ENCODE data around the gene SOX30.
A peak's percentile ranks its signal among the peaks of the same experiment; 100 is the strongest.

The SOX30 gene

DNA sequence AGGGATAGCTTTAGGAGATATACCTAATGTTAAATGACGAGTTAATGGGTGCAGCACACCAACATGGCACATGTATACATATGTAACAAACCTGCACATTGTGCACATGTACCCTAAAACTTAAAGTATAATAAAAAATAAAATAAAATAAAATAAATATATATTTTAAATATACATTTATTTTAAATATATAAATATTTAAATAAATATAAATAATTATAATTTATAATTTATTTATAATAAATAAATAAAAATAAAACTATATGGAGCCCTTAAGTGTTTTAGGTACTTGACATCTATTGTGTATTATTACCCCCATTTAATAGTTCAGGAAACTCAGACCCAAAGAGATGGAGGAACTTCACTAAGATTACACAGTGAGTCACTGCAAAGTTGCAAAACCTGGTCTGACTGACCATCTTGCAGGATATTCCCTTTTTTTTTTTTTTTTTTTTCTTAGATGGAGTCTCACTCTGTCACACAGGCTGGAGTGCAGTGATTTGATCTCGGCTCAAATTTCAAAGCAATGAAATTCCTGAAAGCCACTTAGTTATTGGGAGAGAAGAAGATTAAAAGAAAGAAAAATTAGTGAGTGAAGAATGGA lies 13.3 kb upstream of the SOX30 start:
- no peak for DNase-seq (ENCODE audit: low read depth in 2 of 2, low spot score in 1 of 2)

DNA sequence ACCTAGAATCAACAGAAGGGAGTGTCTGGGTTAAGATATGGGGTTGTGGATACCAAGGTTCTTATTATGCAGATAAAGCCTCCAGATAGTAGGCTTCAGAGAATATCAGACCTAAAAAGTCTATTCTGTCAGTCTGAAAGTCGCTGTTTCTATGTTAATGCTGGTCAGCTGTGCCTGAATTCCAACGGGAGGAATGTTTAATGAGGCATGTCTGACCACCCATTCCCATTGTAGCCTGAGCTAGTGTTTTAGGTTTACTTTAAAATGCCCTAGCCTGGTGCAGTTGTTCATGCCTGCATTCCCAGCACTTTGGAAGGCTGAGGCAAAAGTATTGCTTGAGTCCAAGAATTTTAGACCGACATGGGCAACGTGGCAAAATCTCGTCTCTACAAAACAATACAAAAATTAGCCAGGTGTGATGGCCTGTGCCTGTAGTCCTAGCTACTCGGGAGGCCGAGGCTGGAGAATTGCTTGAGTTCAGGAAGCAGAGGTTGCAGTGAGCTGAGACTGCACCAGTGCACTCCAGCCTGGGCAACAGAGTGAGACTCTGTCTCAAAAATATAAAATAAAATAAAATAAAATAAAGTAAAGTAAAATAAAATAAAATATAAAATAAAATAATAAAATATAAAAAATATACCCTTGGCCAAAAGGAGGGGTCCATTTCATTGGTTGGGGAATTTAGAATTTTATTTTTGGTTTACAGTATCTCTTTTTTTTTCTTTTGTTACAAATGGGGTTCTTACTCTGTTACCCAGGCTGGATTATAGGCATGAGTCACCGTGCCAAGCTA lies 7.8 kb upstream of the SOX30 start:
- no peak for DNase-seq (ENCODE audit: low read depth in 2 of 2, low spot score in 1 of 2)

DNA sequence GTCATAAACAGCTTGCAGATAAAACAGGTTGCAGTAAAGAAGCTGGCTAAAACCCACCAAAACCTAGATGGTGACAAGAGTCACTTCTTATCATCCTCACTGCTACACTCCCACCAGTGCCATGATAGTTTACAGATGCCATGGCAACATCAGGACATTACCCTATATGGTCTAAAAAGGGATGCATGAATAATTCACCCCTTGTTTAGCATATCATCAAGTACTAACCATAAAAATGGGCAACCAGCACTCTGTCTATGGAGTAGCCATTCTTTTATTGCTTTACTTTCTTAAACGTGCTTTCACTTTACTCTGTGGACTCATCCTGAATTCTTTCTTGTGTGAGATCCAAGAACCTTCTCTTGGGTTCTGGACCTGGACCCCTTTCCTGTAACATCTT lies 6.7 kb upstream of the SOX30 start:
- DNase-seq (ENCODE audit: low read depth in 2 of 2, low spot score in 1 of 2), result no peak

DNA sequence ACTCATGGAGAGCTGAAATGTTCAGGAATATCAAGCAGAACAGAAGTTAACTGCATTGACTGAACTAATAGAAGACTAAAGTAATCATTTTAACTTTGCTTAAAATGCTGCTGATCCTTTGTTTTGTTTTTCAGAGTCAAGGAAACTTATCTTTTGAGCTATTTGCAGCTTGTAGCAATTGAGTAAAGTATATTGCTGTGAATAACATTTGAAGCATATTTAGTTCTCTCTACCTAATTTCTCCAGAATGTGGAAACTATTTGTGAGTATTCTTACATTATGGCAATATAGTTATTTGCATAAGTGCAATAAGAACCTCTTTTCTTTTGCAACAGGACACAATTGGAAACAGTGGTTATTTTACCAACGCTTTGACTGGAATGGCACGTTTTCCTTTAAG lies 5.3 kb upstream of the SOX30 start:
- no peak for DNase-seq (ENCODE audit: low read depth in 2 of 2, low spot score in 1 of 2)

DNA sequence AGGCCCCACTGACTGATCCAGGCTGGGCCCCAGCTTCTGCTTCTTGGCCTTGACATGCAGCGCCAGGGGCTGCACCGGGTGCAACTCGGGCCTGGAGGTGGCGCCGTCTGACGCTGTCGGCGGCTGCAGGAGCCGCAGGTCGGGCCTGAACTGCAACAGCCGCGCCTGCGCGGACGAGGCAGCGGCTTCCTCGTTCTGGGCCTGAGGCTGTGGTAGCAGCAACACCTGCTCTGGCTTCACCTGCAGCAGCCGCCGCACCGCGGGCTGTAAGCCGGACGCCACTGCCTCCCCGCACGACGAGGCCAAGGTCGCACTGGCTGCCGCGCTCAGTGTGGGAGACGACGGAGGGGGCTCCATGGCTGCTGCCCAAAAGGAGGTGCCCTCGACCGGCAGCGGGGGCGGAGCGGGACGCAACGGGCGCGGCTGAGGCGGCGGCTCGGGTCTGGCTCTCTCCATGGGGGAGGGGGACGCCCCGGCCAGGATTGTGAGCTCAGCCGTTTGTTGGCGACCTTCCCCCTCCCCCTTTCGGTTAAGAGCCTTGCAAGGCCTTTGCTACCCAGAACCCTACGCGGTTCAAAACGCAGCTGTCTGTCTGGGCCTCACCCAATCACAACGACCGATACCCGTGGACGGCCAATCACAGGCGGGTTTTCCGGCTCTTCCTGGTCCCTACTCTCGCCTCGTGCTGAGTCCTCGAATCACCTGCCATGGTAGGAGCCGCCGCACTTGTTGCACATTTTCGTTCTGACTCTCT lies 438 bp downstream of the SOX30 start:
- peak; percentile 41 to 58 for DNase-seq (ENCODE audit: low read depth in 2 of 2, low spot score in 1 of 2)

DNA sequence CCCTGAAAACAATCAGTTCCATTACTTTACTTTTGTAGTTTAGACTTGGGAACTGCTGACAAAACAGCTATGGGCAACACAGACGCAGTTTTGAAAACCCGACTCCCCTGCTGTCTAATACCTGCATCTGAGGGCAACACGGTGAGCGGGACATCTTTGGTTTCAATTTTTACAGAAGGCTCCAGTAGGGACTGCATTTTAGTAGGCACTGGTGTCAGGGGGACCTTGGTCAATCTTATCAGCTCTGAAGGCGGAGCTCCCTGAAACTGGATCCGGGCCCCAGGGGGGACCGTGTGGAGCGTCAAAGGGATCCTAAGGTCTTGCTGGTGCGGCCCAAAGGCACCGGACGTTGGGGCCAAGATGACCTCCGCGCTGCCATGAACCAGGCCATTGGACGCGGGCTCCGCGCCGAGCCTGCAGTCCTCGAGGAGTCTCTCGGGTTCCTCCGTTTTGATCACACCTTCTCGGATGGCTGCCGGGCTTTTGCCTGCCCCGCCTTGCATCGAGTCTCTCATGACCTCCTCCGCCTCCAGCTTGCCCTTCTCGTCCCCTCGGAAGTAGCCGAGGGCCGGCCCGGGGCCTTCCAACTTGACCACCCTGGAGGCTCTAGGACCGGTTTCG lies 1.1 kb downstream of the SOX30 start:
- no peak for DNase-seq (ENCODE audit: low read depth in 2 of 2, low spot score in 1 of 2)

DNA sequence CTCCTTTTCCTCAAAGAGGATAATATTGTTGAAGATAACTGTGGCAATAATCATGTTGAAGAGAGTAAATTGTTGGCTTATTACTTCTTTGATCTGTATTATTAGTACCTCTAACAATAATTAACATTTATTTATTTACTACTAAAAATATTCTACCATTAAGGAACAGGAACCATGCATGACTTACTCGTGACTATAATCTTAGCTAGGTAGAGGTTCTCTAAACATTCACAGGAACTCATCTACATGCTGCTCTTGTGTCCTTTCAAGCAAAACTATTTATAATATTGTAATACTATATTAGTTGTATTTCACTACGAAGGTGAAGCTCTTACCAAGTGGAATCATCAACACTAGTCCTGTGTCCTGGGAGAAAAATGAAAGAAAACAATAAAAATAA lies 3.1 kb downstream of the SOX30 start:
- DNase-seq (ENCODE audit: low read depth in 2 of 2, low spot score in 1 of 2), result no peak

DNA sequence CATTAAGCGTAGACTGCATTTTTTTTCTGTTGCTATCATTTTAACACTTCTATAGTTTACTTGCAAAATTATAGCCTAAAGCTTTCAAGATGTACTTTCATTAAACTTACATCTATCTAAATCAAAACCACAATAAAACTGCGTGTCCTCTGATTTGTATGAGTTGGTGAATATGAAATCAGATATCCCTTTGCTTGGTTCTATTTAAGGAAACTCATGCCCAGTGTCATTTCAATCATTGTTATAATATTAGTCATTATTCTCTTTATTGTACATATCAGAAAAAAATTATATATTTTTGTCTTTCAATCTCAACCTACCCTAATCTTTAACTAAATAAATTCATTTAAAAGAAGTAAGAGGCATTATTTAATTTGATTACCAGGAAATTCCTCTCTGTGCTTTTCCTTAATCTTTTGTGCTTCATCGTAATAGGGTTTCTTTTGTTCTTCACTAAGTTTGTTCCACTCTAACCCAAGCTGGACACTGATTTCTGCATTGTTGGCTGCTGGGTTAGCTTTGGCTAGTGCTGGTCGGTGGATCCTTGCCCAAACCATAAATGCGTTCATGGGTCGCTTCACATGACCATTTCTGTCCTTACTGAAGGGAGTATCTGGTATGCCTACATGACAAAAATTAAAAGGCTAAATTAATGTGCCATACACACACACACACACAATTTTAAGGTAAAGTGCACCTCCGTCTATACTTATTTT lies 3.8 kb downstream of the SOX30 start:
- DNase-seq (ENCODE audit: low read depth in 2 of 2, low spot score in 1 of 2), result no peak

DNA sequence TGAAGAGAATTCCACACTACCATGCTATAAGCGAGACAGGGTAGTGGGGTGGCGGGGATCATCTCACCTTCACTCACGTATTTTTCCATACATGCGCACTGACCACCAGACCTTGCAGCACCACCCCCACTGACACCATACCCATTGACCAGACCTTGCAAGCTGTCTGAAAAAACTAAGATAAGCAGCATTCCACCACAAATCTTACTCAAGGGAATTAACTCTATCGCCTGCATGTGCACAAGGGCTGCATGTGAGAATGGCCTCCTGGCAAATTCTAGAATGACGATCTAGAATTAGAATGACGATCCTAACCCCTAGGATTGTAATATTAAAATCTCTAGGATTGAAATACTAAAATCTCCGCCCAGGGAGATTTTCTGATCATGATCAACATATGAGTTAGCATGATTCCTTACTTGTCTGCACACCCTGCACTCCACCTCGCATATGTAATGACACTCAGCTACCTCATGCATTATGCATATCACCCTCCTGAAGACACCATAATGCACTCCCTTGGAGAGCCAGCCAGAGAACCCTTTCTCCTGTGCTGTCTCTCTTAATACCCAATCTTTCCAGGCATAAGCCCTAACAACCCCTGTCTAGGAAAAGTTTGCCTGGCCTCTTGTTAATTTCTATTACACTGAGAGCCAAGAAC lies 11.7 kb downstream of the SOX30 start:
- DNase-seq (ENCODE audit: low read depth in 2 of 2, low spot score in 1 of 2), result no peak

DNA sequence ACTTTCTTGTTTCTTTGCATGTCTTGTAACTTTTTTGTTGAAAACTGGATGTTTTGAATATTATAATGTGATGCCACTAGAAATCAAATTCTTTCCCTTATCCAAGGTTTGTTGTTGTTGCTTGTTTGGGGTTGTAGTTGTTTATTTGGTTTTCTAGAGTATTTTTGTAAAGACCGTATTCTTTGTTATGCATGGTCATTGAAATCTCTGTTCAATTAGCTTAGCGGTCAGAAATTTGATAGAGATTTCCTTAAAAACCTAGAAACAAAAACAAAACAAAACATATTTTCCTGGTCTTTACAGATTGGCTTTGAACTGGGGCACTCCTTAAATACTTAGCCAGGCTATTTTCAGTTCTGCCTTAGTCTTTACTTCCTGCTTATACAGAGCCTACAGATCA lies 21.9 kb downstream of the SOX30 start:
- DNase-seq (ENCODE audit: low read depth in 2 of 2, low spot score in 1 of 2), result no peak

DNA sequence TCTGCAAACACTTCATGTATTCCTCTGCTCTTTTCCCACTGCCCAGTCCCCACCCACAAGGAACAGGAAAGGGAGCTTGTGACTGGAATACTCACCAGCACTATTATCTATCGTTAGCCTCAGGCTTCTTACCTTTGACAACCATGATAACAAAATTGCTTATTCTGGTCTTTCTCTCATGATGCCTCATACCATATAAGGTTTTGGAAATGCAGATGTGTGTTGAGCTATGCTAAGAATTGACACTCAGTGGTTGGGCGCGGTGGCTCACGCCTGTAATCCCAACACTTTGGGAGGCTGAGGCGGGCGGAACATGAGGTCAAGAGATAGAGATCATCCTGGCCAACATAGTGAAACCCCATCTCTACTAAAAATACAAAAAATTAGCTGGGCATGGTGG lies 25.4 kb downstream of the SOX30 start:
- DNase-seq (ENCODE audit: low read depth in 2 of 2, low spot score in 1 of 2), result no peak

DNA sequence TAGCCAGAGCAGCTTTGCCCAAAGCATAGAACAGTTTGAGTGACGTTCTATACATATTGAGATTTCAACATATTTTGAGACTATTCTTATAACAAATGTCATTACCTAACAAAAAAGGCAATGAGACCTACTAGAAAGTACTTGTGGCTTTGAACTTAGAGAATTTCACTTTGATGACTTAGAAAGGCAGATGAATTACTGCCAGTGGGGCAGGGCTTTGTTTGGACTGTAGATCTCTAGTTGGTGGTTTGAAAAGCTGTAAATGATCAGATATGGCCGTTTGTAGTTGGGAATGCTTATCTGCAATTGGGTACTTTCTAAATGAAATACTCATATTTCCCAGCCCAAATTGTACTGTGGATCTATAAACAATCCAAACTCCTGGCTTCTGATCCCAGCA lies 28.1 kb downstream of the SOX30 start:
- no peak for DNase-seq (ENCODE audit: low read depth in 2 of 2, low spot score in 1 of 2)

DNA sequence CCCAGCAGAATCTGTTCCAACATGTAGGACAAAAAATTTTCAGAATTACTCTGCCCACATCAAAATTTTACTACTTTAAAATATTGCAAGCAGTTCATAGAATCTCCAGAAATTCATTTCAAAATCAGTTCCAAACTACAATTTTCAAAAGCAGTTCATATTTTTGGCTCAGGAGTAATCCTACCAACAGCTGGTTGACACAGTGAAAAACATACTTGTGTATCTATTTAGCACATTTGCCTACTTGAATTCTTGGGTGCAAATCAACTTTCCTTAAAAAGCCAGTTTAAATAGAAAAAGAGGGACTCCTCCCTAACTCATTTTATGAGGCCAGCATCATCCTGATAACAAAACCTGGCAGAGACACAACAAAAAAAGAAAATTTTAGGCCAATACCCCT lies 31.5 kb downstream of the SOX30 start:
- DNase-seq (ENCODE audit: low read depth in 2 of 2, low spot score in 1 of 2), result no peak

DNA sequence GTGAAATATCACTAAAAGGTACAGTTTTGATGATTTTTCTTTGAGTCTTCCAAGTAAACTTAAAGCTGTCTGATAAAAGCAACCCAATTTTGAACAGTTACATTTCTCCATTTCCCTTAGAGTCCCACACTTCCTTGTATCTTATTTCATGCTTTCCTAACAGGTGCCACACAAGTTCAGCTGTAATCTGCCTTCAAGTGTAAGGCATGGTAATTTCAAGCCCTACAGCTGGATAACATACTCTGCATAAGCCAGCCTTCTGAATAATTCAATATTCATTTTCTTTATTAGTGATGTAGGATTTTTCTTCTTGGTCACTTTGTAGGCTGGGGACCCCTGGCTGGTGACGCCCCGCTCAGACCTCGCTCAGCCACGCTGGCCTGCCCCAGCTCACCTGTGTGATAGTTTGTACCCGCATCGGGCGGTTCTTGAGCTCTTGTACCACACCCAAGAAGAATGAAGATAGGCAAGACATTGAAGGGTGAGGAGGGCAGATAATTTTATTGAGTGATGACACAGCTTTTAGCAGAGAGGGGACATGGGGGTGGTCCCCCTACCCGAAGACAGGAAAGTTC lies 34.0 kb downstream of the SOX30 start:
- DNase-seq (ENCODE audit: low read depth in 2 of 2, low spot score in 1 of 2), result no peak

DNA sequence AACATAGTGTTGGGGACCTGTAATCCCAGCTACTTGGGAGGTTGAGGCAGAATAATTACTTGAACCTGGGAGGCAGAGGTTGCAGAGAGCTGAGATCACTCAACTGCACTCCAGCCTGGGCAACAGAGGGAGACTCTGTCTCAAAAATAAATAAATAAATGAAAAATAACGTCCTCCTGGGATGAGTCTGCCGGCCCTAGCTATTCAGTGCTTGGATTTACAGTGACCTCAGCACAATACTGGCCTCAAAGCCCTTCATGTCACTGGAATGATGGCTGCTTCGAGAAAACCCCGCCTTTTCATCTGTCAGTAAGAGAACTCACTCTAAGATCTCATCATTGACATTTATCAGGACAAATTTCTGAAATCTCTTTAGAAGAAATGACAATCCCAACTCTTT lies 35.5 kb downstream of the SOX30 start:
- DNase-seq (ENCODE audit: low read depth in 2 of 2, low spot score in 1 of 2), result no peak

DNA sequence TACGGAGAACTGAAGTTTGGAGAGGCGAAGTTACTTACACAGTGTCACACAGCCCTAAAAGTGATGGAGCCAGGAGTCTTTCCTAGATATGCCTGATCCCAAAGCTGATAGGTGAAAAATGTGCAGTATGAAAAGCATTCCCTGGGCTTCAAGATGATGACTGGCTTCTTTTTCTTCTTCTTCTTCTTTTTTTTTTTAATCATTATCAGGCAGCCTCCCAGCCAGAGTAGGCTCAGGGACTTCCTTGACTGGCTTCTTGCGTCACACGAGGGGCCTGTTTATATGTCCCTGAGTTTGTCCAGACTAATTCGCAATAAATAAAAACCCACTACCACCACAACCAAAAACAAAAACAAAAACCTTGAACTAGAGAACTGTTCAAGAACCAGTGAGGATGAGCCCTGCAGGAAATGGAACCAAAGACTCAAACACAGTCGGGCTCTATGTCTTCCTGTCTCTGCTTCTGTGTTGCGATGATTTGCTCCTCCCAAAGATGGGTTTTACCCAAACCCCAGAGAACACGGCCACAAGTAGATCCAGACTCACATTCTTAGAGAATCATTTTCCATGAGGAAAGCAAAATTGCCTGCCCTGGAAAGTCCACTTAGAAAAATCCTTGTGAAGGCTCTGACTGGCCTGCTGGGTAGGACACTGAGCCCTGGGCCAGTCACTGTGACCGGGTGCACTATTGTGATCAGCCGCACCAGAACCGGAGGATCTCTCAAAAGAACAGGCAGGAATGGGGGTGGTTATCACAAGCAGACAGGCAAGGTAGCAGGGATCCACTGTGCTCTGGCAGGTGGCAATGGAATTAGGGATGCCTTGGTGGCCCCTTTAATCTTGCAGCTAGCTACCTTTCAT lies 38.6 kb downstream of the SOX30 start:
- DNase-seq (ENCODE audit: low read depth in 2 of 2, low spot score in 1 of 2), result no peak

DNA sequence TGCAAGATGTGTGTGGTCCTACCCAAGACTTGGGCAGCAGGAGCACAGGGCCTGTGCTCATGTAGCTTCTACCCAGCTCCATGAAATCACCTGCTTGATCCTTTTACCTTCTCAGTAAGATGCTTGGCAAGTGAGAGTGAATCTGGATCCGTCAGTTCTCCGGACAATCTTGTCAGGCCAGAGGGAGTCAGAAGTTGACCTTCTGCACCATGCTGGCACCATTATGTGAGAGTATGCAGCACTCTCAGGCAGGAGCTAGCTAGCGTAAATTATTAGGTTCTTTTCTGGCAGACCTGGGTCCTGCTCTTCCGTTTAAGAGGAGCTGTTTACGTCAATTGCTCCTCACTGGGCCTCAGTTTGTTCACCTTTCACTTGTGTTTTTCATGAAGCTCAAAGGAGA lies 39.7 kb downstream of the SOX30 start:
- DNase-seq (ENCODE audit: low read depth in 2 of 2, low spot score in 1 of 2), result no peak

DNA sequence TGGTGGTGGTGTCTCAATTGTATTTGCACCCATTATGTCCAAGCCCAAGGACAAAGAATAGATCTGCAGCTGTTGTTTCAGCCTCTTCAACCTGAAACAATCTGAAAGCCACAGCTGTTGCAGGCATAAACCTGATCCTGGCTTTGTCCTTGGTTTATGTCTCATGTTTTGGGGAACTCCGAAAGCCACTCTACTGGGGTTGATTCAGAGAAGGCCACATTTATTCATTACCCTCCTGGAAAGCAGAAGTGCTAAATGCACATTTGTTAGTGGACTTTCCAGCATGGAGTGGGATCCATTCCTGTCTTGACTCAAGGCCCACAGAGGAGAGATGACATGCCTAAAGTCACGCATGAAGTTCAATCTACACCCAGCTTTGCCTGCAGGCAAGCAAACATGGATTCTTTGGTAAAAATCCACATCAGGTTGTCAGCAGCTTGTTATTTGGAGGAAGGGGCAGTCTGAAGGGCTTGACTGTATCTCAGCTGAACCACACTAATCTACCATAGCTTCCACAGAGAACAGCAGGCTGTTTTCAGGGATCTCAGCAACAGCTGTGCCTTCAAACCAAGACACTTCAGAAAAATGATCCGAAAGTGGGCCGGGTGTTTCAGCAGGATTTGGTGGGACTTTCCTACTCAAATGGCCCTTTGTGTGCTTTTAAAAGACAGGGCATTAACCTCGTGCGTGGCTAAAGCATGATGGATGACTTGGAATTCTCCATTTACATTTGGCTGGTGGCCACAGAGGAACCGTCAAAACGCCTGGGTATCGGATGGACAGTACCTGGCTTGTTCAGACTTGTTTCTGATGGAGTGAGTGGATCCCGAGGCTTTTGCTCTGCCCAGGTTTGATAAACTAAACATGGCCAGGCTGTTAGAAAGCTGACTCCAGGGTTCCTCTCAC lies 40.4 kb downstream of the SOX30 start:
- DNase-seq (ENCODE audit: low read depth in 2 of 2, low spot score in 1 of 2), result no peak

All from stimulated activated CD8-positive, alpha-beta memory T cell treated with anti-CD3 and anti-CD28 coated beads, Interleukin-4, amount 100 ng/mL, for 4 hours (primary cell).